ENCODE measurements around the gene BLNK. TPM values are rescaled to one million over a fixed set of nuclear protein-coding genes. Genes with fewer than 3 reads are reported as not detected.

Gene BLNK
- total RNA-seq, 1 donor from 2014 or later: not detected

DNA sequence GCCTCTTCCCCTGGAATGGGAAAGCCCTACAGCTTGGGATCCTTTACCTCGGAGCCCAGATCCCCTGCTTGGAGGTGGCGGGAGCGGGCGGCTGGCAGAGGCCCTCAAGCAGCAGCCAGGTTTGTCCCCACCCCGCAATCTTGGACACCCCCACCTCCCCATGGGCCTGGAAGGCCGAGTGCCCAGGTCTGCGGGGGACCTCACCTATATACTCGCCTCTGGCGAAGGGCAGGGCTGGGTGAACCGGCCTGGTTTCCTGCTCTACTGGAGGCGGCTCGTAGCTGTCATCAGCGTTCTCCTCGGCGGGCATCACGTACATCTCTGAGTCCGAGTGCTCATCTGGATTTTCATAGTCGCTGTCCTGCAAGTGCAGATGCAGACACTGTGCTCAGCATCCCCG is 44.2 kb downstream of the BLNK start:
- no peaks in the 10 kb centered on the region for H3K9me3 ChIP-seq (ENCODE audit: insufficient read depth, low read depth, low read length)
- no peak overlapping the region for H2AFZ ChIP-seq (ENCODE audit: low read depth, low read length)
- Mint-ChIP-seq H3K4me3 (ENCODE audit: unreplicated experiment) (no peak overlapping the region), H3K27me3 (ENCODE audit: low read depth, unreplicated experiment) (peaks cover 8% of the 10 kb centered on the region), H3K4me1 (ENCODE audit: low read depth, unreplicated experiment) (no peaks in the 10 kb centered on the region), H3K9me3 (ENCODE audit: unreplicated experiment) (no peaks in the 10 kb centered on the region), H3K36me3 (ENCODE audit: low read depth, unreplicated experiment) (no peaks in the 10 kb centered on the region), H3K27ac (ENCODE audit: unreplicated experiment) (no peak overlapping the region)
- no peak overlapping the region for H3K4me3 ChIP-seq (ENCODE audit: insufficient read depth, low read depth, low read length)
- DNase-seq (ENCODE audit: low read depth) (no peak), FAIRE-seq (no peak)
- no peak overlapping the region for H3K9ac ChIP-seq (ENCODE audit: low read length)
- TF ChIP-seq EZH2 (IDR thresholded peaks at IDR 0.05; ENCODE audit: insufficient read depth, low read length): no peak
- H3K4me1 ChIP-seq (ENCODE audit: insufficient read depth, low read length): no peaks in the 10 kb centered on the region
- no peaks in the 10 kb centered on the region for H4K20me1 ChIP-seq (ENCODE audit: insufficient read depth, low read length)
- no peak overlapping the region for H3K4me2 ChIP-seq (ENCODE audit: low read length)
- no peak overlapping the region for H3K27ac ChIP-seq (ENCODE audit: low read depth, low read length)
- no peaks in the 10 kb centered on the region for H3K79me2 ChIP-seq (ENCODE audit: insufficient read depth, low read length)
- no peaks in the 10 kb centered on the region for H3K36me3 ChIP-seq (ENCODE audit: insufficient read depth, low read length)
- no peaks in the 10 kb centered on the region for H3K27me3 ChIP-seq (ENCODE audit: insufficient read depth, low read length)

- H3K9me3 Mint-ChIP-seq (ENCODE audit: unreplicated experiment): no peaks in the 10 kb centered on the region
- Histone ChIP-seq H2AFZ (ENCODE audit: low read depth, low read length) (no peak overlapping the region), H3K36me3 (ENCODE audit: insufficient read depth, low read length) (no peaks in the 10 kb centered on the region), H3K4me1 (ENCODE audit: insufficient read depth, low read length) (no peaks in the 10 kb centered on the region), H3K27ac (ENCODE audit: low read depth, low read length) (no peak overlapping the region), H3K27me3 (ENCODE audit: insufficient read depth, low read length) (no peaks in the 10 kb centered on the region), H4K20me1 (ENCODE audit: insufficient read depth, low read length) (no peaks in the 10 kb centered on the region), H3K4me3 (ENCODE audit: insufficient read depth, low read depth, low read length) (no peak overlapping the region), H3K4me2 (ENCODE audit: low read length) (no peak overlapping the region), H3K9ac (ENCODE audit: low read length) (no peak overlapping the region), H3K79me2 (ENCODE audit: insufficient read depth, low read length) (no peaks in the 10 kb centered on the region), H3K9me3 (ENCODE audit: insufficient read depth, low read depth, low read length) (no peaks in the 10 kb centered on the region)
- FAIRE-seq: no peak
- no peaks in the 10 kb centered on the region for H3K36me3 Mint-ChIP-seq (ENCODE audit: low read depth, unreplicated experiment)
- no peak overlapping the region for H3K4me3 Mint-ChIP-seq (ENCODE audit: unreplicated experiment)
- TF ChIP-seq EZH2 (IDR thresholded peaks at IDR 0.05; ENCODE audit: insufficient read depth, low read length) (no peak), CTCF (IDR thresholded peaks at IDR 0.05; ENCODE audit: insufficient read depth, low read depth, low read length) (no peak)
- no peak overlapping the region for H3K27ac Mint-ChIP-seq (ENCODE audit: unreplicated experiment)
- peaks cover 8% of the 10 kb centered on the region for H3K27me3 Mint-ChIP-seq (ENCODE audit: low read depth, unreplicated experiment)
- H3K4me1 Mint-ChIP-seq (ENCODE audit: low read depth, unreplicated experiment): no peaks in the 10 kb centered on the region
- no peak for DNase-seq (ENCODE audit: low read depth)
Observed at GRCh38 chr10:96225119-96225518, 46.2 kb downstream of the BLNK start.

DNA sequence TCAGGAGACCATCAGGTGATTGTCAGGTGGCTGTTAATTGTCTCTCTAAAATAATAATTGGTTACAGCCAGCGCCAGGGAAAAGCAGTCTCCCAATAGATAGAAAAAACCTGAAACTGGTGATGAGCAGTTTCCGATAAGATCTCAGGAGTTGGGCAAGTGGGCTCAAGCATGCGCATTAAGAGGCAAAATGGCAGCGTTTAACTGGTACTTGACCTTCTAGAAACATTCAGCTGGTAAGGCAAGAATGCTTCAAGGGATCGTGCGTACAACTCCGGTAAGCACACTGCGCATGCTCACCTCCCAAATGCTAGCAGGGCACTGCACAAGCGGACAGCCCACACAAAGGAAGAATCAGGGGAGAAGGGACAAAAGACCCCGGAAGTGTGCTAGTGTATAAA is 48.5 kb downstream of the BLNK start:
- no peaks in the 10 kb centered on the region for H4K20me1 ChIP-seq (ENCODE audit: insufficient read depth, low read length)
- H3K36me3 Mint-ChIP-seq (ENCODE audit: low read depth, unreplicated experiment): no peaks in the 10 kb centered on the region
- TF ChIP-seq CTCF (IDR thresholded peaks at IDR 0.05; ENCODE audit: insufficient read depth, low read depth, low read length): no peak
- no peak for TF ChIP-seq EZH2 (IDR thresholded peaks at IDR 0.05; ENCODE audit: insufficient read depth, low read length)
- no peak overlapping the region for H3K4me3 ChIP-seq (ENCODE audit: insufficient read depth, low read depth, low read length)
- H3K27me3 Mint-ChIP-seq (ENCODE audit: low read depth, unreplicated experiment): peaks cover 8% of the 10 kb centered on the region
- H3K79me2 ChIP-seq (ENCODE audit: insufficient read depth, low read length): no peaks in the 10 kb centered on the region
- no peak for DNase-seq (ENCODE audit: low read depth)
- no peaks in the 10 kb centered on the region for H3K4me1 Mint-ChIP-seq (ENCODE audit: low read depth, unreplicated experiment)
- FAIRE-seq: no peak
- H3K9me3 ChIP-seq (ENCODE audit: insufficient read depth, low read depth, low read length): no peaks in the 10 kb centered on the region
- H3K27ac ChIP-seq (ENCODE audit: low read depth, low read length): no peak overlapping the region
- no peak overlapping the region for H3K4me3 Mint-ChIP-seq (ENCODE audit: unreplicated experiment)
- H3K27ac Mint-ChIP-seq (ENCODE audit: unreplicated experiment): no peak overlapping the region
- H3K9ac ChIP-seq (ENCODE audit: low read length): no peak overlapping the region
- no peak overlapping the region for H3K4me2 ChIP-seq (ENCODE audit: low read length)
- H3K4me1 ChIP-seq (ENCODE audit: insufficient read depth, low read length): no peaks in the 10 kb centered on the region
- no peaks in the 10 kb centered on the region for H3K36me3 ChIP-seq (ENCODE audit: insufficient read depth, low read length)
- no peak overlapping the region for H2AFZ ChIP-seq (ENCODE audit: low read depth, low read length)
- H3K27me3 ChIP-seq (ENCODE audit: insufficient read depth, low read length): no peaks in the 10 kb centered on the region
- H3K9me3 Mint-ChIP-seq (ENCODE audit: unreplicated experiment): no peaks in the 10 kb centered on the region

All from astrocyte (in vitro differentiated cells and primary cell).